ENCODE data around the gene NSMCE4A.
"Not testable (repeated sequence)": the region's sequence is repeated elsewhere in the genome, so short reads cannot be mapped to it uniquely, and the experiment has no call there.

Gene NSMCE4A

DNA sequence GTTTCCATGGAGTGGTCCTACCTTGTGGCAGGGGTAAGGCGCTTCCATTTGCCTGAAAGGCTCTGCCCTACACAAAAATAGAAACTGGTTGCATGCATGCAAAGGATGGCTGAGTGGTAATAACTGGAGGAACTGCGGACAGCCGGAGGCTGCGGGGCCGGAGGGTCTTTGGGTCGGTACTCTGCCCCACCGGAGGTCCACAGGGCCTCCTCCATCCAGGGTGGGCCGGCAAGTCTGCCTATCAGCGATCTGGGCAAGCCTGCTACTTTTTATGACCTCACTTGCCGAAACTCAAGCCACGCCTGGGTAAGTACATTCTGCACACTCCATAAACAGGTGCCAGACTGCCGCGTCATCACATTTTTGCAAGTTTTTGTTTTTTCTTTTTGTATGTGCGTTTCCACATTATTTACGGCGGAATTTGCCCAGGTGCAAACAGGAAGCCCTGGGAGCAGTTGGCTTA is 44.0 kb upstream of the NSMCE4A start:
- H3K4me3 ChIP-seq (ENCODE audit: control insufficient read depth in 1 of 7, extremely low read depth in 1 of 7, insufficient read depth in 4 of 7, low read depth in 2 of 7, low read length in 6 of 7), result no peak overlapping the region
- 95% methylated on average over 14 of the region's 16 CpGs for WGBS (ENCODE audit: insufficient coverage)
- H3K27ac ChIP-seq (ENCODE audit: insufficient read depth in 1 of 2, low read depth in 1 of 2, low read length in 2 of 2, poor library complexity in 1 of 2, severe bottlenecking in 2 of 2), result no peak overlapping the region
- peaks cover 0 to 26% (median 13%) of the 10 kb centered on the region in 5 experiments for H3K27me3 ChIP-seq (replicated peaks in 2 of 5; ENCODE audit: control insufficient read depth in 4 of 5, insufficient read depth in 5 of 5, low read length in 4 of 5)
- no peaks in the 10 kb centered on the region for H3K9me3 ChIP-seq (ENCODE audit: control extremely low read depth in 1 of 5, control insufficient read depth in 4 of 5, insufficient read depth in 2 of 5, low read depth in 1 of 5, low read length in 4 of 5)
- no peaks in the 10 kb centered on the region for H3K36me3 ChIP-seq (ENCODE audit: control insufficient read depth in 4 of 4, insufficient read depth in 4 of 4, low read length in 3 of 4)
- POLR2A ChIA-PET, result no interaction called here
- CTCF ChIA-PET, result no interaction called here
- DNase-seq, result no peak
- no peaks in the 10 kb centered on the region for H3K4me1 ChIP-seq (ENCODE audit: control extremely low read depth in 1 of 4, control insufficient read depth in 4 of 4, insufficient read depth in 4 of 4, low read length in 3 of 4)

DNA sequence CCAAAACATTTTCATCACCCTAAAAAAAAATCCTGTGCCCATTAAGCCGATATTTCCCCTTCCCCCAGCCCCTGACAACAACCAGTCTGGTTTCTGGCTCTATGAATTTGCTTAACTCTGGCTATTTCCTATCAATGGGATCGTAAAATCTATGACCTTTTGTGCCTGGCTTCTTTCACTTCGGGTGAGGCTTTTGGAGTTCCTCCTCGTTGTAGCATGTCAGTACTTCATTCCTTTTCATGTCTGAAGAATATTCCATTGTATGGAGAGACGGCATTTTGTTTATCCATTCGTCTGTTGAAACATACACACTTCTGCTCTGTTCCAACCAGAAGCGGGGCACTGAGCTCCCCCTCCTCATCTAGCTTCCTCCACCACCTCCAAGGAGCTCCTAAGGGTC is 43.5 kb upstream of the NSMCE4A start:
- no peak overlapping the region for H3K4me3 ChIP-seq (ENCODE audit: control insufficient read depth in 1 of 7, extremely low read depth in 1 of 7, insufficient read depth in 4 of 7, low read depth in 2 of 7, low read length in 6 of 7)
- peaks cover 0 to 26% (median 13%) of the 10 kb centered on the region in 5 experiments for H3K27me3 ChIP-seq (replicated peaks in 2 of 5; ENCODE audit: control insufficient read depth in 4 of 5, insufficient read depth in 5 of 5, low read length in 4 of 5)
- ChIA-PET CTCF (no interaction called here), POLR2A (no interaction called here)
- no peaks in the 10 kb centered on the region for H3K9me3 ChIP-seq (ENCODE audit: control extremely low read depth in 1 of 5, control insufficient read depth in 4 of 5, insufficient read depth in 2 of 5, low read depth in 1 of 5, low read length in 4 of 5)
- no peaks in the 10 kb centered on the region for H3K36me3 ChIP-seq (ENCODE audit: control insufficient read depth in 4 of 4, insufficient read depth in 4 of 4, low read length in 3 of 4)
- no peak overlapping the region for H3K27ac ChIP-seq (ENCODE audit: insufficient read depth in 1 of 2, low read depth in 1 of 2, low read length in 2 of 2, poor library complexity in 1 of 2, severe bottlenecking in 2 of 2)
- H3K4me1 ChIP-seq (ENCODE audit: control extremely low read depth in 1 of 4, control insufficient read depth in 4 of 4, insufficient read depth in 4 of 4, low read length in 3 of 4), result no peaks in the 10 kb centered on the region
- no peak for DNase-seq
- 72% methylated on average over 7 of the region's 7 CpGs for WGBS (ENCODE audit: insufficient coverage)

DNA sequence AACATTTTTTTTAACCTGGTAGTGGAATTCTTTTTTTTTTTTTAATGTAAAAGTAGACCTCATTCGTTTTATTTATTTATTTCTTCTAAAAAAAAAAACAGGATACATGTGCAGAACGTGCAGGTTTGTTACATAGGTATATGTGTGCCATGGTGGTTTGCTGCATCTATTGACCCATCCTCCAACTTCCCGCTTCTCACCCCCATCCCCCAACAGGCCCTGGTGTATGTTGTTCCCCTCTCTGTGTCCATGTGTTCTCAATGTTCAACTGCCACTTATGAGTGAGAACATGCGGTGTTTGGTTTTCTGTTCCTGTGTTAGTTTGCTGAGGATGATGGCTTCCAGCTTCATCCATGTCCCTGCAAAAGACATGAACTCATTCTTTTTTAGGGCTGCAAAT is 42.9 kb upstream of the NSMCE4A start:
- POLR2A ChIA-PET; H3K27ac ChIP-seq (ENCODE audit: insufficient read depth in 1 of 2, low read depth in 1 of 2, low read length in 2 of 2, poor library complexity in 1 of 2, severe bottlenecking in 2 of 2); H3K4me1 ChIP-seq (ENCODE audit: control extremely low read depth in 1 of 4, control insufficient read depth in 4 of 4, insufficient read depth in 4 of 4, low read length in 3 of 4); CTCF ChIA-PET; H3K4me3 ChIP-seq (ENCODE audit: control insufficient read depth in 1 of 7, extremely low read depth in 1 of 7, insufficient read depth in 4 of 7, low read depth in 2 of 7, low read length in 6 of 7); H3K9me3 ChIP-seq (ENCODE audit: control extremely low read depth in 1 of 5, control insufficient read depth in 4 of 5, insufficient read depth in 2 of 5, low read depth in 1 of 5, low read length in 4 of 5); DNase-seq; H3K36me3 ChIP-seq (ENCODE audit: control insufficient read depth in 4 of 4, insufficient read depth in 4 of 4, low read length in 3 of 4): not testable (repeated sequence)
- no CpG with 5 or more reads among the region's 4 CpGs for WGBS (ENCODE audit: insufficient coverage)
- H3K27me3 ChIP-seq (replicated peaks in 2 of 5; ENCODE audit: control insufficient read depth in 4 of 5, insufficient read depth in 5 of 5, low read length in 4 of 5), result peaks cover 0 to 26% (median 13%) of the 10 kb centered on the region in 5 experiments

GRCh38 chr10:122014652-122015248 is 39.7 kb upstream of the NSMCE4A start:
- POLR2A ChIA-PET, result interaction anchor here (0.6 kb wide), 1 partner anchor 197 kb away, joined by 3 read pairs; no protein-coding TSS in a partner anchor
- Histone ChIP-seq H3K4me3 (ENCODE audit: control insufficient read depth in 1 of 7, extremely low read depth in 1 of 7, insufficient read depth in 4 of 7, low read depth in 2 of 7, low read length in 6 of 7) (no peak overlapping the region), H3K27me3 (replicated peaks in 2 of 5; ENCODE audit: control insufficient read depth in 4 of 5, insufficient read depth in 5 of 5, low read length in 4 of 5) (peaks cover 0 to 31% (median 7%) of the 10 kb centered on the region in 5 experiments), H3K4me1 (ENCODE audit: control extremely low read depth in 1 of 4, control insufficient read depth in 4 of 4, insufficient read depth in 4 of 4, low read length in 3 of 4) (no peaks in the 10 kb centered on the region), H3K9me3 (ENCODE audit: control extremely low read depth in 1 of 5, control insufficient read depth in 4 of 5, insufficient read depth in 2 of 5, low read depth in 1 of 5, low read length in 4 of 5) (peaks cover 0 to 2% (median 0%) of the 10 kb centered on the region in 5 experiments), H3K27ac (ENCODE audit: insufficient read depth in 1 of 2, low read depth in 1 of 2, low read length in 2 of 2, poor library complexity in 1 of 2, severe bottlenecking in 2 of 2) (no peak overlapping the region), H3K36me3 (ENCODE audit: control insufficient read depth in 4 of 4, insufficient read depth in 4 of 4, low read length in 3 of 4) (no peaks in the 10 kb centered on the region)
- CTCF ChIA-PET, result interaction anchor here (0.7 kb wide), 1 partner anchor 1058 kb away, joined by 3 read pairs; no protein-coding TSS in a partner anchor
- DNase-seq, result no peak
- 61% methylated on average over 3 of the region's 3 CpGs for WGBS (ENCODE audit: insufficient coverage)

DNA sequence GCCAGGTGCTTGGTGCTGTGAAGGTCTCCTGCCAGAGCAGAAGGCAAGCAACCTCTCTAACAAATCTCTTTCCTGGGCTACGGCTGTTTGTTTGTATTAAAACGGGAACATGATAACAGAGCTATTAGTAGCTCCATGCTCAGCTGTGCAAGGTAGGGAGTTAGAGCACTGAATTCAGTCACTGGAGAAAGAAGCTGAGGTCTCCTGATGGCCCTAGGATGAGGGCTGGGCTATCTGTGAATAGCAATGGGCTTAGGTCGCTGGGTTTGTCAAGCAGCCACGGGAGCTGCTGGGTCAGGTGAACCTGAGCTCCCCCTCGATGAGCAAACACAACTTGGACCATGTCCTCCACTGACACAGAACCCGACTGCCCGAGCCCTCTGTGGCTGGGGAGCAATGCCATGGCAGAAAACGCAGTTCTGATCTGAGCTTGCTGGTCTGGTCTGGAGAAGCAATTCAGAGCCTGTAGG is 38.3 kb upstream of the NSMCE4A start:
- Histone ChIP-seq H3K4me1 (ENCODE audit: control extremely low read depth in 1 of 4, control insufficient read depth in 4 of 4, insufficient read depth in 4 of 4, low read length in 3 of 4) (no peaks in the 10 kb centered on the region), H3K27ac (ENCODE audit: insufficient read depth in 1 of 2, low read depth in 1 of 2, low read length in 2 of 2, poor library complexity in 1 of 2, severe bottlenecking in 2 of 2) (no peak overlapping the region), H3K4me3 (ENCODE audit: control insufficient read depth in 1 of 7, extremely low read depth in 1 of 7, insufficient read depth in 4 of 7, low read depth in 2 of 7, low read length in 6 of 7) (no peak overlapping the region), H3K36me3 (ENCODE audit: control insufficient read depth in 4 of 4, insufficient read depth in 4 of 4, low read length in 3 of 4) (no peaks in the 10 kb centered on the region), H3K9me3 (ENCODE audit: control extremely low read depth in 1 of 5, control insufficient read depth in 4 of 5, insufficient read depth in 2 of 5, low read depth in 1 of 5, low read length in 4 of 5) (peaks cover 0 to 2% (median 0%) of the 10 kb centered on the region in 5 experiments), H3K27me3 (replicated peaks in 2 of 5; ENCODE audit: control insufficient read depth in 4 of 5, insufficient read depth in 5 of 5, low read length in 4 of 5) (peaks cover 0 to 17% (median 0%) of the 10 kb centered on the region in 5 experiments)
- CTCF ChIA-PET, result no interaction called here
- POLR2A ChIA-PET, result interaction anchor here (0.6 kb wide), 1 partner anchor 1304 kb away, joined by 7 read pairs; no protein-coding TSS in a partner anchor
- 78% methylated on average over 7 of the region's 8 CpGs for WGBS (ENCODE audit: insufficient coverage)
- no peak for DNase-seq

- H3K9me3 ChIP-seq (ENCODE audit: control extremely low read depth in 1 of 5, control insufficient read depth in 4 of 5, insufficient read depth in 2 of 5, low read depth in 1 of 5, low read length in 4 of 5), result peaks cover 0 to 3% (median 0%) of the 10 kb centered on the region in 5 experiments
- ChIA-PET CTCF (no interaction called here), POLR2A (no interaction called here)
- no peak overlapping the region for H3K4me3 ChIP-seq (ENCODE audit: control insufficient read depth in 1 of 7, extremely low read depth in 1 of 7, insufficient read depth in 4 of 7, low read depth in 2 of 7, low read length in 6 of 7)
- H3K27ac ChIP-seq (ENCODE audit: insufficient read depth in 1 of 2, low read depth in 1 of 2, low read length in 2 of 2, poor library complexity in 1 of 2, severe bottlenecking in 2 of 2), result no peak overlapping the region
- no peaks in the 10 kb centered on the region for H3K4me1 ChIP-seq (ENCODE audit: control extremely low read depth in 1 of 4, control insufficient read depth in 4 of 4, insufficient read depth in 4 of 4, low read length in 3 of 4)
- DNase-seq, result no peak
- H3K36me3 ChIP-seq (ENCODE audit: control insufficient read depth in 4 of 4, insufficient read depth in 4 of 4, low read length in 3 of 4), result no peaks in the 10 kb centered on the region
- WGBS (ENCODE audit: insufficient coverage), result 98% methylated on average over 3 of the region's 5 CpGs
- peaks cover 0 to 17% (median 0%) of the 10 kb centered on the region in 5 experiments for H3K27me3 ChIP-seq (replicated peaks in 2 of 5; ENCODE audit: control insufficient read depth in 4 of 5, insufficient read depth in 5 of 5, low read length in 4 of 5)
Measured at GRCh38 chr10:122012731-122013130, 37.7 kb upstream of the NSMCE4A start.

DNA sequence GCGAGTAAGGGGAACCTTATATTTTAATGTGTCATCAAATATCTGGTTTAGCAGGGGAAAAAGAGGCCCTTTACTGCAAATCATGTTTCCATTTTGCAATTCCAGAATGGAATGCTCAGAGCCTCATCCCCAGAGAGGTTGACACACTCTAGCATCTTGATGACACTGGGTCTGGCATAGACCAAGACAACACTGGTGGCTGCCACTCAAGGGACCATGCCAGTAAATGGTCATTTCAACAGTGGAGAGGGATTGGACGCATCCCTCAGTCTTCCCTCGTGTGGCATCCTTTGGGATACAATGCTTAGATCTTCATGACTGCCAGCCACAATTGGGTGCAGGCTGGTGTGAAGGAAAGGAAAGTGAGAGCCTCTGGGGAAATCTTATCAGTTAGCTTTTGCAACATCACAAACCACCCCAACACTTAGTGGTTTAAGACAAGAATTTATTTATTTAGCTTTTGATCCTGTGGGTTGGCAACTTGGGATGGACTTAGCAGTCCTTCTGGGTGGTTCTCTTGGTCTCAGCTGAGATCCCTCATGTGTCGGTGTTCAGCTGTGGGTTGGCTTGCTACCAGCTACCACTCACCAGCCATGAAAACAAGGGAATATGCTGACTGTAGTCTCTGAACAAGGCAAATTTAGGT is 35.5 kb upstream of the NSMCE4A start:
- DNase-seq, result no peak
- Histone ChIP-seq H3K36me3 (ENCODE audit: control insufficient read depth in 4 of 4, insufficient read depth in 4 of 4, low read length in 3 of 4) (no peaks in the 10 kb centered on the region), H3K9me3 (ENCODE audit: control extremely low read depth in 1 of 5, control insufficient read depth in 4 of 5, insufficient read depth in 2 of 5, low read depth in 1 of 5, low read length in 4 of 5) (peaks cover 0 to 5% (median 0%) of the 10 kb centered on the region in 5 experiments), H3K27ac (ENCODE audit: insufficient read depth in 1 of 2, low read depth in 1 of 2, low read length in 2 of 2, poor library complexity in 1 of 2, severe bottlenecking in 2 of 2) (no peak overlapping the region), H3K27me3 (replicated peaks in 2 of 5; ENCODE audit: control insufficient read depth in 4 of 5, insufficient read depth in 5 of 5, low read length in 4 of 5) (peaks cover 0 to 9% (median 0%) of the 10 kb centered on the region in 5 experiments), H3K4me1 (ENCODE audit: control extremely low read depth in 1 of 4, control insufficient read depth in 4 of 4, insufficient read depth in 4 of 4, low read length in 3 of 4) (no peaks in the 10 kb centered on the region), H3K4me3 (ENCODE audit: control insufficient read depth in 1 of 7, extremely low read depth in 1 of 7, insufficient read depth in 4 of 7, low read depth in 2 of 7, low read length in 6 of 7) (no peak overlapping the region)
- CTCF ChIA-PET, result no interaction called here
- POLR2A ChIA-PET, result no interaction called here
- WGBS (ENCODE audit: insufficient coverage), result 100% methylated on average over 3 of the region's 4 CpGs

Measured in common myeloid progenitor, CD34-positive (primary cell).